ENCODE measurements around the gene ATP1A4. TPM values are rescaled to one million over a fixed set of nuclear protein-coding genes. Genes with fewer than 3 reads are reported as not detected.
"Not testable (repeated sequence)": the region's sequence is repeated elsewhere in the genome, so short reads cannot be mapped to it uniquely, and the experiment has no call there.

ATP1A4 gene
- total RNA-seq, 1 donor from 2014 or later, result 1.2 TPM

GRCh38 chr1:160121388-160121787, 30.0 kb upstream of the ATP1A4 start:
- no peak for DNase-seq (ENCODE audit: low spot score)
- intact Hi-C loops (cut with DNase I), result no loop called here
- ATAC-seq, result no peak

GRCh38 chr1:160122978-160123495, 28.4 kb upstream of the ATP1A4 start:
- no peak for DNase-seq (ENCODE audit: low spot score)
- intact Hi-C loops (cut with DNase I), result no loop called here
- ATAC-seq, result no peak

- no peak for ATAC-seq
- DNase-seq (ENCODE audit: low spot score), result no peak
- intact Hi-C loops (cut with DNase I), result no loop called here
Measured at GRCh38 chr1:160123726-160124125, 27.7 kb upstream of the ATP1A4 start.

GRCh38 chr1:160124705-160125478, 26.5 kb upstream of the ATP1A4 start:
- intact Hi-C loops (cut with DNase I), result no loop called here
- no peak for DNase-seq (ENCODE audit: low spot score)
- ATAC-seq, result peak; percentile 31

- DNase-seq (ENCODE audit: low spot score) (no peak), ATAC-seq (peak; percentile 38)
- intact Hi-C loops (cut with DNase I), result no loop called here
Measured at GRCh38 chr1:160125746-160126145, 25.7 kb upstream of the ATP1A4 start.

- DNase-seq (ENCODE audit: low spot score); intact Hi-C loops (cut with DNase I); ATAC-seq: not testable (repeated sequence)
Measured at GRCh38 chr1:160126342-160126741, 25.1 kb upstream of the ATP1A4 start.

GRCh38 chr1:160127381-160127780, 24.0 kb upstream of the ATP1A4 start:
- no peak for ATAC-seq
- intact Hi-C loops (cut with DNase I), result no loop called here
- no peak for DNase-seq (ENCODE audit: low spot score)

GRCh38 chr1:160127865-160128523, 23.4 kb upstream of the ATP1A4 start:
- intact Hi-C loops (cut with DNase I), result no loop called here
- no peak for DNase-seq (ENCODE audit: low spot score)
- ATAC-seq, result no peak

GRCh38 chr1:160128636-160129035, 22.8 kb upstream of the ATP1A4 start:
- intact Hi-C loops (cut with DNase I), result no loop called here
- ATAC-seq (no peak), DNase-seq (ENCODE audit: low spot score) (no peak)

- ATAC-seq, result no peak
- DNase-seq (ENCODE audit: low spot score), result no peak
- intact Hi-C loops (cut with DNase I), result no loop called here
Measured at GRCh38 chr1:160129046-160129445, 22.4 kb upstream of the ATP1A4 start.

- intact Hi-C loops (cut with DNase I), result no loop called here
- DNase-seq (ENCODE audit: low spot score) (no peak), ATAC-seq (no peak)
Measured at GRCh38 chr1:160129558-160129957, 21.8 kb upstream of the ATP1A4 start.

- no peak for DNase-seq (ENCODE audit: low spot score)
- no peak for ATAC-seq
- intact Hi-C loops (cut with DNase I), result no loop called here
Measured at GRCh38 chr1:160129966-160130365, 21.4 kb upstream of the ATP1A4 start.

GRCh38 chr1:160130486-160130885, 20.9 kb upstream of the ATP1A4 start:
- ATAC-seq, result no peak
- intact Hi-C loops (cut with DNase I), result no loop called here
- DNase-seq (ENCODE audit: low spot score), result no peak

- no peak for ATAC-seq
- intact Hi-C loops (cut with DNase I), result no loop called here
- DNase-seq (ENCODE audit: low spot score), result no peak
Measured at GRCh38 chr1:160130939-160131338, 20.5 kb upstream of the ATP1A4 start.

GRCh38 chr1:160131803-160132565, 19.4 kb upstream of the ATP1A4 start:
- intact Hi-C loops (cut with DNase I), result no loop called here
- DNase-seq (ENCODE audit: low spot score), result no peak
- peak; percentile 39 for ATAC-seq

- ATAC-seq, result no peak
- intact Hi-C loops (cut with DNase I), result no loop called here
- peak; percentile 32 for DNase-seq (ENCODE audit: low spot score)
Measured at GRCh38 chr1:160133990-160134770, 17.2 kb upstream of the ATP1A4 start.

- ATAC-seq (no peak), DNase-seq (ENCODE audit: low spot score) (peak; percentile 48)
- intact Hi-C loops (cut with DNase I), result no loop called here
Measured at GRCh38 chr1:160134791-160135572, 16.4 kb upstream of the ATP1A4 start.

All from sciatic nerve (tissue), 2 donors.